GM19455 (cell line): ENCODE measurements around the gene L3MBTL3.
"Not testable (repeated sequence)": the region's sequence is repeated elsewhere in the genome, so short reads cannot be mapped to it uniquely, and the experiment has no call there.

ENCODE experiments used
- ATAC-seq: cut with Tn5 transposase; IDR thresholded peaks from one replicate; pipeline ENCODE4 v1.9.1; 2021; ENCODE audit not compliant: unreplicated experiment

Gene L3MBTL3

DNA sequence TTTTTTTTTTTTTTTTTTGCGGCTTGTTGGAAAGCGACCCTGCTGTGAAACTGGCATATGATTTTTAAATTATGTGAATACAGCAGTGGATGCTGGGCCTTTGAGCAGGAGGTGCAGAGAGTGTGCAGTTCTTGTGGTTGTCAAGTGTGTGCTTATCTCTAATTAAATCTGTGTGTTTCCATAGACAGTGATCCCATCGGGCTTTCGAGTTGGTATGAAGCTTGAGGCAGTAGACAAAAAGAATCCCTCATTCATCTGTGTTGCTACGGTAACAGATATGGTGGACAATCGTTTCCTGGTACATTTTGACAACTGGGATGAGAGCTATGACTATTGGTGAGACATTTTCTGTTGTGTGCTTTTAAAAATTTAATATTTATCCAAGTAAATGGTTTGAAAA lies 52.4 kb downstream of the L3MBTL3 start:
- no peak for ATAC-seq

DNA sequence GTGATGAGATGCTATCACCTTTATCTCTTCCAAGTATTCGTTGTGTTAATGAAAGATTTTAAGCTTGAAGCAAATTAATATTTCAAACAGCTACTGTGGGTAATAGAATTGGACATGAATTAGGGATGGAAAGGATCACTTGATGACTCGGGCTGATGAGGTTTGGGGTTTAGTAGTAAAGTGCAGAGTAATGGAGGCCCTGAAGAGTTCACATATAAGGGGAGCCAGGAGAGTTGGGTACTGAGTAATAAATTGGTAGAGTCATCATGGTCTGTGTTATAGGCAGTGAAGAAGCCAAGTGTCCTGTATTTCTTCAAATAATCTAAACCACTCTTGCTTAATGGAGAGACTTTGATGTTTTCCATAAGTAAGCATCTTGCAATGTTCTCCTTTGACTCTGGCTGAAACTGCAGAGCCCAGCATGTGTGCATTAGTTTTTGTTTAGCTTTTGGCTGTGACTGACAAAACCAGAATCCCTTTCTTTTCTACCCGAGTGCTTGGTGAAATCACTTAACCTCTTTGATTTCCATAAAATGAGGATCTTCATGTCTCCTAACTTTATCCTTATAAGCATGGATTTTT lies 57.6 kb downstream of the L3MBTL3 start:
- no peak for ATAC-seq

DNA sequence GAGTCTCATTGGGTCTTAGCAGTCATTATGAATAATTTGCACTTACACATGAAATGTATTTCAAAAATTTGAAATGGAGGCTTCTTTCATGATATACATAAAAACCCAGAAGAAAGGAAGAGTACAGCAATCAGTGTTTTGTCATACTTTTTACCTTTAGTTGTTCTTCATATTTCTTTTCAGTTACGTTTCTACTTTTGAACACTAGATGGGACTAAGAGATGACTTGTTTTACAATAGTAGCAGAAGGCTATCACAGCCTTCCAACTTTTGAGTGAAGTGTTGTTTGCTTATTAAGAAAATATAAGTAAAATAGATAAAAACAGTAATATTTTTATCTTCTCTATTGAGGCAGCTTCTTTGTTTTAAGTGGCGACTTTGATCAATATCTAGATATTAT lies 58.1 kb downstream of the L3MBTL3 start:
- ATAC-seq: no peak

DNA sequence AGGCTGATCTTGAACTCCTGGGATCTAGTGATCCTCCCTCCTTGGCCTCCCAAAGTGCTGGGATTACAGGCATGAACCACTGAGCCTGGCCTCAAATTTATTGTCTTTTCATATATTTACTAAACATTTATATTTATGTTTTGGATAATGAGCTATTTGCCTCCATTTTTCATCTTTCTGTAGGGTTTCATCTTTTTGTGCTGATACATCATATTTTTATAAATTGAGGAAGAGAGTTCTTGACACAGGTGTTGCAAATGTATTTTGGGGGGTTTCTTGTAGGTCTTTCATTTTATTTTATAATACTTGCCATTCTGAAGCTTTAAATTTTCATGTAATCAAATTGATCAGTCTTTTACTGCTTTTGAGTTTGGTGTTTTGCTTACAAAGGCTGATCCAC lies 72.4 kb downstream of the L3MBTL3 start:
- ATAC-seq: no peak

DNA sequence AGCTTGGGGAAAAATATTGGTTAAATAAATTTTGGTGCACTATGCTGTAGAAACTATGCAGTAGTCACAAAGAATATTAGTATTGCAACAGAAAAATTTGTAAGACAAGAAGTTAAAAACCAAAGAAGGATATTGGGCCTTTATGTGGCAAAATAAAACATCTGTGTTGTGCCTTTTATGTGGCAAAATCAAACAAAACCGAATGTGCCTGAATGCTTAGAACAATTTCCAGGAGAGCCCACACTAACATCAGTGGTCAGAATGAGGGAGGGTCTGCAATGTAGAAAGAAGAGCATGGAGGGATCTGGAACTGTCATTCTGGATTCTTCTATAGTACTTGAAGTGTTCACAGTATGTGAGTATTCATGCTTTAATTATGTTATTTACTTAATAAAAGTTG lies 75.2 kb downstream of the L3MBTL3 start:
- ATAC-seq: no peak

DNA sequence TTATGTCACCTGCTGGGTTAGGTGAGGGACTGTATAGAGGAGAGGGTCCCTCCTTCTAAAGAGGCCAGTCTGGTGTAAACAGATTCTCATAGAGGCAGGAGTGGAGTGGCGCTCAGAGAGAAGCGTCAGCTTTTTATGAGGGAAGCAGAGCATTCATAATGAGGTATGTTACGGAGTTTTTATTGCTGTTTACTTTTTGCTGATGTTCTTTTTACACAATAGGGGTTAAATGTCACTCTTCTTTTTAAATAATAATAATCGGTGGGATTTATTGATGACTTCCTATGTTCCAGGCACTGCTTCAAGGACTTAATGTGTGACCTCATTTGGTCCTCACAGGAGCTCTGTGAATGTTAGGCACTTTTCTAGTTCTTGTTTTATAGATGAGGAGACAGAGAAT lies 79.9 kb downstream of the L3MBTL3 start:
- no peak for ATAC-seq

DNA sequence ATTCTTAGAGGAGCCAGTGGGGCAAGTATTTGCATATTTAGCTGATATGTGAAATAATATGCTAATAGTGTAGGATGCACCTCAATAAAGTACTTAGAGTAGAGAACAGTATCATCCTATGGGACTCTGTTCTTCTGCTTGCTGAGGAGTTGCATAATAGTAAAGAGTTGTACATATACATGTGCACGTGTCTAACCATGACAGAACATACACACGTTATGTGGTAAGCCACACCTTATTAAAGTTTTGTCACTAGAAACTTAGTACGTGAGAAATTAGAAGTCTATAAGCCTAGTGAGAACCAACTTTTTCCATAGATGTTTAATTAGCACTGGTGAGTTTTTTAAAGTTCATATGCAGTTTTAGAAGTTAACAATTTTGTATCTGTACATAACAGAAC lies 80.7 kb downstream of the L3MBTL3 start:
- ATAC-seq: no peak

DNA sequence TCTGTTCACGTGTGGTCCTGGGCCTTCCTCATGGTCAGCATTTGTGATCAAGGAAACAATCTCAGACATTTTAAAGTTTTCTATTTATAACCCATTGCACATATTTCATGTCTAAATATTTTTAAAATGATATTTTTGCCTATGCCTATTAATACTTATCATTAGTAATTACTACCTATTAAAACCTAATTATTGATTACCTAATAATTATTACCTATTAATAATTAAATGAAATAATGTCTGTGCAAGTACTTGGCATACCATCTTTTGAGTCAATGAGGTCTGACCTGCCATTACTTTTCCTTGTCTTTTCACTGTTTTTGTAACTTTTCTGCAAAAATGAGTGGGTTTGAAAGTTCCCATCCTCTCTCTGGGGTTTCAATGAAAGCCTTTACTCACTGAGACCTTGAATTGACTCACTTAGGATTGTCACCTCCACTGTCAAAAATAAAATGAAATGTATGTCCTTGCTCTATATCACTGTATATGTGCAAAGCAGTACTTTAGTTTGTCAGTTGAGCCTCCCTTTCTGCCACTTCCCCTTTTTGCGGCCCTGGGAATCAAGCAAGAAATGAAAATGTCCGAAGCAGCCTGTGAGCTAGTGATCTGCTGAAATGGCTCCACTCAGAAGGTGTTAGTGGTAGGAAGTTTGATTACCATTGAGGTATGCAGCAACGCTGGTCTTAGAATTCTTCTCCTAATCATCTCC lies 87.8 kb downstream of the L3MBTL3 start:
- no peak for ATAC-seq

DNA sequence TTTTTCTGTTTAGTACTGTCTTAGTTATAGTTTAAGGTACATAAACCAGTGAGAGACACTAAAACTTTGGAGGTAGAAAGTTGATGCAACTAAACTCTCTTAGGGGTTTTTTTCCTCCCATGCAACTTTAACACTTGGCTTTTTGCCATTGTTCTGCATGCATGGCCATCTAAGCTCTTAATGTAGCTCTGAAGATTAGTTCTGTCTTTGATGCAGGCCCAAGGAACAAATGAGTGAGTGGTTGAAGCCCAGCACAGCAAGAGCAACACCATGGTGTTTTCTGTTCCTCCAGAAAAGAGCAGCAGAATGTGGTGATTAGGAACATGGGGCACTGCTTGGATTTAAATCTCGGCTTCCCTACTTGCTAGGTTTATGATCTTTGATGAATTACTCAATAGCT lies 89.3 kb downstream of the L3MBTL3 start:
- ATAC-seq: no peak

DNA sequence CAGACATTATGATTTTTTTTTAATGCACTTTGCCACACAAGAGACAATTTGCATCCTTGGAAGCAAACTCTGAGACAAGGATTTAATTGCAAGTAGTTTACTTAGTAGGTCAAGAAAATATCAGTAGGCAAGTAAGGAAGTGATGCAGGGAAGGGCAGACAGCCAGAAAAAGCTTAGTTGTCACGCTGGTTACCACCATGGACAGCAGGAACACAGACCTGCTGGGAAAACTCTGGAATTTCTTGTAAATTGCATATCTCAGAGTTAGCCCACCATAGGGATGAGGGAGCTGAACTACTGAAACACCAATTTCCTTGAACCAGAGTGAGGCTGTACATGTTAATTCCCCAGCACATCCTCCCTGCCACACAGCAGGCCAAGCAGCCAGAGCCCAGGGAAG lies 92.7 kb downstream of the L3MBTL3 start:
- no peak for ATAC-seq

DNA sequence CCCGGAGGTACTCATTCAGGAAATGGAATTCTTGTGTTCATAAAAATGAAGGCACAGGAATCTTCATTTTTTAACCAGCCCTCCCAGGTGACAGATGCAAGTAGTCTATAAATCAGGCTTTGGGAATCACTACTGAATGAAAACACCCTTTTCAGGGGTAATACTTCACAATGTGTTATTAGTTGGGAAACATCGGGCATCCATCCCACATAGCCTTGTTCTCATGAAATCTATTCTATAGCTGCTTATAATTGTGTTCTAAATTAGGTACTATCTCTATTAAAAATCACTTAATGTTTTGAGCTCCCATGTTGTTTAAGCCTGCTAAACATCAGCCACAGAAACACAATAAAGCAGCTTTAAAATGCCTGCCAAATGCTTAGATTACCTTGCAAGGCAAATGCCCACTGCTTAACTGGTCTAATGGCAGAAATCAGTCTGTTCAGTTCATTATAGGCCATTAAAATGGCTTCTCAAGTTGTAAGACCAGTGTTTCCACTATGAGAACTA lies 94.9 kb downstream of the L3MBTL3 start:
- ATAC-seq: no peak

DNA sequence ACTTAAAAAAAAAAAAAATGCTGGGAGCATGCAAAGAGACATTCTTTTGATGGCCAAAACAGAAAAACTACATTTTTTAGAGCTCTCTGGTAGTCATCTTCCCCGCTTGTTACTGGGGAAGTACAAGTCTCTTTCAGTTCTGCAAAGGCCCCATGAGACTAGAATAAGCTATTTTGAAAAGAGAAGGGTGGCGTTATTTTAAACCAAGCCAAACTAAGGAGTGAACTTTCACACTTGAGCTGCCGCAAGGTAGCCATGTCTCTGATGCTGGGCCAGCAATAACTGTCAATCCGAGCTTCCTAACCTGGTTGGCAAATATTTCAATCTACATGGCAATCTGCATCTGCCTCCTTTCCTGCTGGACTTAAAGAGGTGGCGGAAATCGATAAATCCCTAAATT lies 96.7 kb downstream of the L3MBTL3 start:
- peak; percentile 88 for ATAC-seq

DNA sequence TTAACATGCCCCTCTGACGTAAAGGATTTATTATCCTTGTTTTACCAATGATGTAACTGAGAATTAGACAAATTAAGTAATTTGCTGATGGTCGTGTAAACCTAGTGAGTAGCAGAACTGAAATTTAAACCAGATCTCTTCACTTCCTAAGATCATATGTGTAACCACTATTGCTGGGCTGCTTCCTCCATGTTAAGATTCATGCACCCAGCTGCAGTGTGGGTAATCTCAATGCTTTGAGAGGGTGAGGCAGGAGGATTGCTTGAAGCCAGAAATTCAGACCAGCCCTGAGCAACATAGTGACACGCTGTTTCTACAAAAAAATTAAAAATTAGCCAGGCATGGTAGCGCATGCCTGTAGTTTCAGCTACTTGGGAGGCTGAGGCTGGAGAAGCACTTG lies 97.9 kb downstream of the L3MBTL3 start:
- ATAC-seq: no peak

DNA sequence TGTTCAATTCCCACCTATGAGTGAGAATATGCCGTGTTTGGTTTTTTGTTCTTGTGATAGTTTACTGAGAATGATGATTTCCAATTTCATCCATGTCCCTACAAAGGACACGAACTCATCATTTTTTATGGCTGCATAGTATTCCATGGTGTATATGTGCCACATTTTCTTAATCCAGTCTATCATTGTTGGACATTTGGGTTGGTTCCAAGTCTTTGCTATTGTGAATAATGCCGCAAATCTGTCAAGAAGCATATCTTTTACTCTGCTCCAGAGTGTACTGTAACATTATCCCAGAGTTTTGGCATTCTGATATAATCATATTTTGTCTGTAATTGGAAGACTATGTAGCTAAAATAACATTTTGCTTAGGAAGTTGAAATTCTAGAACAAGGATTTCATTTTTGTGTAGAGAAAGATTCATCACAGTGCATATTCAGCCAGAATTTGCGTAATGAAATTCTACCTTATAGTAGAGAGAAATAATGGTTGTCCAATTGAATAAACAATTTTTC lies 98.9 kb downstream of the L3MBTL3 start:
- not testable (repeated sequence) for ATAC-seq

DNA sequence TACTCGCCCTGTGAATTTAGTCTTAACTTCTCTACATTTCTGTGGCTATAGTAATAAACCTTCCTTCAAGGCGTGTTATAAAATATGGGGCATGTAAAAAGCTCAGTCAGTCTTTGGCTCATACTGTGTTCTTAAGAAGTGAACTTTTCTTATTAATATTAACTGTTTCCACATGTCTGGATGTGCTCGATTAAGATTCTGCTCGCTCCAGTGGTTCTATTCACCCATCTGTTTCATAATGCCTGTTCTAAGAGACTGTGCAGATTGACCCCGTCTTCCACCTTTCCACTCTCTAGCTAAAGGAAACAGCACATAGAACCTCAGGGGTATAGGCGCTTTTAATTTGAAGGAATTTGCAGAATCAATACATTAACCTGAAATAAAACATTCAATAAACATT lies 99.9 kb downstream of the L3MBTL3 start:
- ATAC-seq: no peak

DNA sequence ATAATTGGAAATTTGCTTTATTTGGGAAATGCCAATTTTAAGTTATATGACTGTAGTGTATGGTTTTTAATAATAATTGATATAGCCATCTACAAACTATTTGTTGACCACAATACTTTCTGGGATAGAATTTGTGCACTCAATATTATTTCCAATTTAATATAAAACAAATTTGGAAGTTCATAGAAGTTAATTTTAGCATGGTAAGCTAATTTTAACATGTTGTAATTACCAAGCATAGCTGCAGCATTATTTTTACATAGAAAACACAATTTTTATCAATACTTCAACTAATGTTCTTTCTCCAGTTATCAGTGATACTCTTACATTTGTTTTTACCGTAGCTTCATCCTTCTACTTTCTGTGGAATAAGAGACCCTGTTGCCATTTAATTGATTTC lies 100.8 kb downstream of the L3MBTL3 start:
- no peak for ATAC-seq

DNA sequence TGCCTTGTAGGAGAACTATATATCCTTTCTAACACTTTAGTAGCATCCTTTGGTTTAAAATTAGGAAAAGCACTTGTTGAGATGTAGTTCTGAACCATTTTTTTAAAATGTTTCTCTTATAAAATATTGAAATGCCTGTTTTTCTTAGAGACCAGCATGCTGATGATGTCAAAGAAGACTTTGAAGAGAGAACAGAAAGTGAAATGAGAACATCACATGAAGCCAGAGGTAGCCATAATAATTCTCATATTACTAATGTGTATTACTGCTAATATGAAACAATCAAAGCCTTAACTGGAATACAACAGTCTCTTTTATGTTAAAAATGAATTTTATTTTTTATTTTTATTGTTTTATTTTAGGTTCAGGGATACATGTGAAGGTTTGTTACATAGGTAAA lies 102.3 kb downstream of the L3MBTL3 start:
- ATAC-seq: no peak

DNA sequence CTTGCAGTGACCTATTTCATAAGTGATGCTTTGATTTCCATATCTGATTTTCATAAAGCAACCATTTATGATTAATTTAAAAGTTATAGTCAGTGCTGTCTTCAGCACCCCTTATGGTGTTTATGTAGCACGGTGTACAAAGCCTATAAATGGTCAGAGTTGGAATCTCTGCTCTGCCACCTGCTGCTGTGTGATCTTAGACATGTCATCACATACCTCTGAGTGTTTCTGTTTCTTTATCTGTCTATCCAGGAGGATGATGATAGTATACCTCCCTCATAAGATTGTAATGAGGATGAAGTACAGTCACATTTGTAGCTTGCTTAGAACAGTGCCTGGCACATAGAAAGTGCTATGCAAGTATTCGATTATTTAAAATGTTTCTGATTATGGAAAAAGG lies 103.9 kb downstream of the L3MBTL3 start:
- no peak for ATAC-seq

DNA sequence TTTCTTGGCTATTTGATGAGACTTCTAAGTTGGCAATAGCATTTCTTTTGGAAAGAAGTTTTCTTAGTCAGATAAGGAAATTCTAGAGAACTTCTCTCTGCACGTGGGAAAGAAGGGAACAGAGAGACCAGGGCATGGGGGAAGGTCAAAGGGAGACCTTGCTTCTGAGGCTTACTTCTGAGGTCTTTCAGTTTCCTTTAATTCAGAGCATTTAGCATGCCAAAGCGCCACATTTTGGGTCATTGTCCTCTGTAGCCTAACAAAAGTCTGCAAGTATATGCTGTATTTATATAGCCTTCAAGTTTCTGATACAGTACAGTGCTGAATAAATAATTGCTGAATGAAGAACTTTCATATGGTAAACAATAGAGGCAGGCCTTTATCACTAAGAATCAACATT lies 108.8 kb downstream of the L3MBTL3 start:
- no peak for ATAC-seq

DNA sequence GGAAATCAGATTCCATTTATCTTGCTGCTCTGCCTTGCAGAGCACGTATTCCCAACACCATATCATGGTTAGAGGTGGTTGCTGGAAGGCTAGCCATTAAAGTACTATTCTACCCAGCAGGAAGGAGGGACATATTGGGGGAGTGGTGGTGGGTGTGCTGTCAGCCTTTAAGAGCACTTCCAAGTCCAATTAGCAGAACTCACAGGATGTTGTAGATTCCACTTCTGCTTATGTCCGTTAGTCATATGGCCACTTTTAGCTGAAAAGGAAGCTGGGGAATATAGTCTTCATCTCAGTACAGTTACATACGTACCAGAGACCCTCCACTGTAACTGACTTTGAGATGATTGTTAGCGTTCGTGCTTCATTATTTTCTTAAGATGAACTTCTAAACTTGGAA lies 109.9 kb downstream of the L3MBTL3 start:
- no peak for ATAC-seq

DNA sequence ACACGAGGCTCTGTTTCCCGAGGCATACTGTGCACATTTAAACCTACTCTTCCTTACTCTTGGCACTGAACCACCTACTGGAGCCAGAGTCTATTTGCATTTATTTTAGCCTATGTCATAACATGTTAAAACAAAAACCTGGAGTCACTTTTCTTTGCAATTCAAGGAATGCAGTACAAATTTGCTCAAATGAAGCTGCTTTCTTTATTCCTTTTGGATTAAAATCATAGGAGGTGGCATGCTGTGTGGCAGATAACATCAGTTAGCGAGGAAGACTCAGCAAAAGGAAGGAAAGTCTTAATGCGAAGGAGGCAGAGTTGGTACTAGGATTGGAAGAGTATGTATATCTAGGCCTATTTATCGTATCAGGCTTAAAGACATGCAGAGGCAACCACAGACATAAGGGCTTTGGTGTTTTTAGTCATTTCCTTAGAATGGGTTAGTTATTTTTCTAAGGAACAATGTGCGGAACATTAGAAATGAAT lies 111.4 kb downstream of the L3MBTL3 start:
- no peak for ATAC-seq

DNA sequence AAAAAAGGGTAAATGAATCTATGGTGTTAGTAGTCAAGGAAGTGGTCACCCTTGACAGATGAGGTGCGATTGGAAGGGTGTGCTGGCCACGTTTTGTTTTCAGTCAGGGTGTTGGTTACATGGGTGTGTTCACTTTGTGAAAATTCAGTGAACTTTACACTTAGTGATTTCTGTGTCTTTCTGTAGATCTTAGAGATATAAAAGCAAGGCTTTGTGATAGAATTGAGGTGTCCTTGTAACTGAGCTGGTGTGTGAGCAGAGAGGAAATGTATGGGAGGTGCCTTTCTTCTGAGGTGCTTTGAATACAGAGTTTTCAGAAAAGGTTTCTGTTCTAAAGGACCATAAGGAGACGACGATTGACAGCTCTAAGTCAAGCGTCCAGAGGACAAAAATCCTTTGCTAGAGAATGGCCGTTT lies 113.9 kb downstream of the L3MBTL3 start:
- peak; percentile 80 for ATAC-seq

DNA sequence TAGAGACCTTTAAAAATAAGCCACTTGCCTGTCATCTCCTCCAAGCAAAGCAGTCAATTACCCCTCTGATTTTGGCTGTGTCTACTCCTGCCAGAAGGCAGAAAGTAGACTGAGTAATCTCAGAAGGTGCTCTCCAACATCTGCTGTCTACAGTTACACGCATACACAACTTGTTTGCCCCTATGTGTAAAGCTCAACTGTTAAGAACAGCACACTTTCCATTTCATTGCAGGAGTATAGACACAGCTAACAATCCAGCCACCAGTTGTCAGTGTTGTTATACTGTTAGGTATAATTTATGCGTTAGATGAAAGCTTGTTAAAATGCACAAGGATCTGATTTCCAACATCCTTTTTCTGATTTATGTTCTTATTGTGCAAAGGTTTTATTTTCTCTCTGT lies 116.2 kb downstream of the L3MBTL3 start:
- no peak for ATAC-seq
